AG04450 (cell line): Measurements from ENCODE around the gene RHOBTB3. TPM values are rescaled to one million over a fixed set of nuclear protein-coding genes. Genes with fewer than 3 reads are reported as not detected.

ENCODE experiments used
- CTCF ChIA-PET: fragments of 300-600, 350-600 bp; formaldehyde crosslinking; extraction: SDS; loops from one replicate; lab custom pipeline; 2022; ENCODE audit warnings: antibody characterized with exemption, inconsistent platforms; lab: Charles Lee
- POLR2A ChIA-PET: fragments of 350-600 bp; formaldehyde crosslinking; extraction: SDS; loops from one replicate; lab custom pipeline; 2021; ENCODE audit warnings: antibody characterized with exemption, inconsistent platforms; lab: Yijun Ruan, JAX
- DNase-seq: peaks from one replicate; pipeline ENCODE4 v3.0.0-alpha.2; 2011; ENCODE audit warnings: low read depth, low spot score
- H3K27ac ChIP-seq: one replicate; pipeline ENCODE4 v1.5.1; 2012; ENCODE audit warnings: low read depth, low read length, control low read depth
- H3K27me3 ChIP-seq: one replicate; pipeline ENCODE4 v1.6.0; 2012; ENCODE audit warnings: low read length; ENCODE audit not compliant: control insufficient read depth, insufficient read depth
- H3K4me3 ChIP-seq: 2 replicates; pipeline ENCODE4 v1.5.1; 2011; ENCODE audit warnings: mild to moderate bottlenecking, low read depth, low read length, control low read depth
- H3K9me3 ChIP-seq: 2 replicates; pipeline ENCODE4 v1.5.1; 2012; ENCODE audit warnings: low read length; ENCODE audit not compliant: control insufficient read depth, insufficient read depth
- polyA plus RNA-seq: library from polyadenylated mRNA; depleted of rRNA; stranded (reverse); fragments of >200 nt; gene quantifications from 2 replicates; pipeline ENCODE4 v1.2.3, GENCODE V29; 2011
- TF ChIP-seq, protein P1 (sequence below): IDR thresholded peaks from 2 replicates; pipeline ENCODE4 v1.5.1; 2011; ENCODE audit warnings: low read depth, low read length, control low read depth, inconsistent platforms

Gene RHOBTB3
- polyA plus RNA-seq, 1 experiment = 360 TPM

GRCh38 chr5:95768731-95769130 lies 37.6 kb downstream of the RHOBTB3 start:
- Histone ChIP-seq H3K27me3 (no peaks in the 10 kb centered on the region), H3K27ac (no peak overlapping the region), H3K9me3 (no peaks in the 10 kb centered on the region), H3K4me3 (no peak overlapping the region)
- TF ChIP-seq, protein P1, sequence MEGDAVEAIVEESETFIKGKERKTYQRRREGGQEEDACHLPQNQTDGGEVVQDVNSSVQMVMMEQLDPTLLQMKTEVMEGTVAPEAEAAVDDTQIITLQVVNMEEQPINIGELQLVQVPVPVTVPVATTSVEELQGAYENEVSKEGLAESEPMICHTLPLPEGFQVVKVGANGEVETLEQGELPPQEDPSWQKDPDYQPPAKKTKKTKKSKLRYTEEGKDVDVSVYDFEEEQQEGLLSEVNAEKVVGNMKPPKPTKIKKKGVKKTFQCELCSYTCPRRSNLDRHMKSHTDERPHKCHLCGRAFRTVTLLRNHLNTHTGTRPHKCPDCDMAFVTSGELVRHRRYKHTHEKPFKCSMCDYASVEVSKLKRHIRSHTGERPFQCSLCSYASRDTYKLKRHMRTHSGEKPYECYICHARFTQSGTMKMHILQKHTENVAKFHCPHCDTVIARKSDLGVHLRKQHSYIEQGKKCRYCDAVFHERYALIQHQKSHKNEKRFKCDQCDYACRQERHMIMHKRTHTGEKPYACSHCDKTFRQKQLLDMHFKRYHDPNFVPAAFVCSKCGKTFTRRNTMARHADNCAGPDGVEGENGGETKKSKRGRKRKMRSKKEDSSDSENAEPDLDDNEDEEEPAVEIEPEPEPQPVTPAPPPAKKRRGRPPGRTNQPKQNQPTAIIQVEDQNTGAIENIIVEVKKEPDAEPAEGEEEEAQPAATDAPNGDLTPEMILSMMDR = no peak
- CTCF ChIA-PET = interaction anchor here (1.7 to 4.8 kb wide), 3 partner anchors 13 to 105 kb away, joined by 6 to 31 read pairs (median 7); no protein-coding TSS in a partner anchor
- POLR2A ChIA-PET = interaction anchor here (0.6 kb wide), 1 partner anchor 135 kb away, joined by 6 read pairs; no protein-coding TSS in a partner anchor
- no peak for DNase-seq

DNA sequence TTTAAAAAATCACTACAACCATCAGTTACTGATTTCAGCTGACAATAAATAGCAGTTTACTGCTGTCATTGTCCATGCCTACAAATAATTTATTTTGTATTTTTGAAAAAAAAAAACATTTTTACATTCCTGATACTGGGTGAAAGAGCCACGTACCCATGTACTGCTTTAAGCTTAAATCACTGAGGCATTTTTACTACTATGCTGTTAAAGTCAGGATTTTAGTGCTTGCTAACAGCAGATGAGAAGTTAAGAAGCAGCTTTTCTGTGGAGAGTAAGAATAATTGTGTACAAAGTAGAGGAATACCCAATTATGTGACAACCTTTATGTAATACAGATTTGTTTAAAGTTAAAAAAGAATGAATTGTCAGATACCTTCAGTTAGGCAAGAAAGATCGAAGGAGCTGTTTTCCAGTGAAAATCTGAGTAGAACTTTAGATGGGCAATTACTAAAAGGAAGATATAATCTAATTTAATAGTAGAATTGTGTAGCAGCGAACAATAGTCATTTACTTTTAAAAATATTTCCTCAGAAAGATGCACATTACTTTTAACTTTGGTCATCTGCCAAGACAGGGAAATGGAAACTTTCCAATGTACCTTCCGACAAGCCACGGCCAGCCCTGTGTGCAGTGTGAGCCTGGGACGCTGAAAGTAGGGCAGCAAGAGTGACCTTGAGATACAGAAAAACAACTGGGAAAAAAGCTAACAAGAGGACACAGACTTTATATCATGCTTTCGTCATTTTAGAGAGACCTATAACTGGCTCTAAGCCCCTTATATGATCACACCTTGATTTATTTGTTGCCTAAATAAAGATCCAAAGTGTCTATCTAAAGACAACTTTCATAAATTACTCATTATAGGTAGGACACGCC lies 39.9 kb downstream of the RHOBTB3 start:
- TF ChIP-seq, protein P1 = no peak
- CTCF ChIA-PET = interaction anchor here (1.2 to 4.8 kb wide), 5 partner anchors 10 to 154 kb away, joined by 3 to 31 read pairs (median 5); no protein-coding TSS in a partner anchor

GRCh38 chr5:95771892-95772291 lies 40.8 kb downstream of the RHOBTB3 start:
- ChIA-PET CTCF (interaction anchor here (1.4 to 4.8 kb wide), 3 partner anchors 10 to 127 kb away, joined by 5 to 31 read pairs (median 10); no protein-coding TSS in a partner anchor), POLR2A (interaction anchor here (1.2 kb wide), 1 partner anchor 125 kb away, joined by 4 read pairs; the partner anchor contains the start of gene RFESD)
- no peak for DNase-seq
- Histone ChIP-seq H3K27ac (no peak overlapping the region), H3K27me3 (no peaks in the 10 kb centered on the region), H3K4me3 (no peak overlapping the region), H3K9me3 (no peaks in the 10 kb centered on the region)
- TF ChIP-seq, protein P1 = no peak

More for the DNA sequence above, 39.9 kb downstream of the RHOBTB3 start:
- no peaks in the 10 kb centered on the region for H3K27me3 ChIP-seq
- no peak for DNase-seq
- H3K4me3 ChIP-seq = no peak overlapping the region
- H3K27ac ChIP-seq = no peak overlapping the region
- no peaks in the 10 kb centered on the region for H3K9me3 ChIP-seq
- POLR2A ChIA-PET = interaction anchor here (0.7 to 1.2 kb wide), 4 partner anchors 13 to 170 kb away, joined by 3 to 4 read pairs (median 3); partner anchors contain the start of genes GLRX and RFESD

DNA sequence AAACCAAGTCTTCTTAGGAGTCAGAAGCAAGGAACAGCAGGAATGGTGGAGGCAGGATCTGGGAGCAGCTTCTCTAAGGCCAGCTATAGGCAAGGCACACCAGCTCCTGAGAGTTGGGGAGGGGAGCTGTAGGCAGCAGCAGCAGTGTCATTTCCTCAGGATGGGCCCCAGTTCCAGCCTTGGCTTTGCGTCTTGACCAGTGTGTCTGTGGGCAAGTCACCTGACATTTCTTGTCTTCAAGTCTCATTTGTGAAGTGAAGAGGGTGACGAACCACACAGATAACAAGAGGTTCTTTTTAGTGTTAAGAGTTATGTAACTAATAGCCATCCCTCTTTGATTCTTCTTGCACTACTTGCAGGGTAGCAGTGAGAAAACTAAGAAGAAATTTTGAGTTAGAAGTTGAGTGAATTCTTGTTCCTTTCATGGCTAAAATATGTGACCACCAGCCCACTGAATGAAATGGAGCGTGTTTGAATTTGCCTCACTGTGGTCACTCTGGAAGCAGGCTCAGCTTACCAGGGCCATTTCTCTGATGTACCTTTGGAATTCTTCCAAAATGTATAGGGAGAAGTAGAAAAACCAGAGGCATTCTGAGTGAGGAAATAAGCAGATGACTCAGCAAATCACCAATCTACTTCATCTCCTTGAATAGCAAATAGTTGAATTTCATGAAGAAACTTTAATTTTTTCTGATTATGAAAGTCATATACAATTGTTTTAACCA lies 42.4 kb downstream of the RHOBTB3 start:
- Histone ChIP-seq H3K4me3 (no peak overlapping the region), H3K9me3 (no peaks in the 10 kb centered on the region), H3K27me3 (no peaks in the 10 kb centered on the region), H3K27ac (peak overlapping the region; percentile 71)
- CTCF ChIA-PET = interaction anchor here (1.1 to 4.8 kb wide), 2 partner anchors 8 to 50 kb away, joined by 3 to 31 read pairs; no protein-coding TSS in a partner anchor
- TF ChIP-seq, protein P1 = no peak
- POLR2A ChIA-PET = no interaction called here
- DNase-seq = no peak
